Adrenal gland (tissue), 5 donors: ENCODE measurements around the gene FYN.

Source experiments
- CTCF ChIP-seq, 6 experiments: fragments of 450-650 bp in 4 of 6; fragments of 200-600 bp in 2 of 6; sonication (generic) in 1 of 6; IDR thresholded peaks; 1 replicate in 5 of 6; 2 replicates in 1 of 6; pipeline versions ENCODE4 v1.5.1 to v1.8.0; 2016 to 2021; ENCODE audit warnings: antibody characterized with exemption in 6 of 6, mild to moderate bottlenecking in 2 of 6, moderate library complexity in 1 of 6
- POLR2A ChIP-seq, 2 donors: fragments of 450-650 bp; IDR thresholded peaks; one replicate each; pipeline ENCODE4 v1.6.1; 2017; ENCODE audit warnings: antibody characterized with exemption in 2 of 2, mild to moderate bottlenecking in 2 of 2, moderate library complexity in 1 of 2
- donor health status: DM: no; HTN: no; CAD: no.

- TF ChIP-seq CTCF (IDR thresholded peaks at IDR 0.05) = no peak
- no peak for TF ChIP-seq POLR2A (IDR thresholded peaks at IDR 0.05)
These were observed 211.0 kb downstream of the FYN start for GRCh38 chr6:111662072-111662793.
